H9 (cell line): ENCODE data around the gene ITGB6. TPM values are rescaled to one million over a fixed set of nuclear protein-coding genes. Genes with fewer than 3 reads are reported as not detected.
A peak's percentile ranks its signal among the peaks of the same experiment; 100 is the strongest.

ENCODE experiments used
- DNase-seq: peaks from one replicate; pipeline ENCODE4 v3.0.0-alpha.2; 2017
- H2AFZ ChIP-seq: one replicate; pipeline ENCODE4 v1.6.1; 2013; ENCODE audit warnings: mild to moderate bottlenecking, low read length, control low read depth, moderate library complexity
- H2AK5ac ChIP-seq: 2 replicates; pipeline ENCODE4 v1.6.1; 2013; ENCODE audit warnings: low read length, control low read depth, mixed read lengths; ENCODE audit not compliant: insufficient read length
- H2BK120ac ChIP-seq: one replicate; pipeline ENCODE4 v1.6.1; 2013; ENCODE audit warnings: low read depth, mild to moderate bottlenecking, low read length, control low read depth, inconsistent platforms; ENCODE audit not compliant: poor library complexity, severe bottlenecking
- H2BK12ac ChIP-seq: 2 replicates; pipeline ENCODE4 v1.6.1; 2013; ENCODE audit warnings: low read length, control low read depth, mixed read lengths, low read depth; ENCODE audit not compliant: insufficient read length
- H2BK15ac ChIP-seq: 2 replicates; pipeline ENCODE4 v1.6.1; 2013; ENCODE audit warnings: low read depth, low read length, control low read depth
- H2BK20ac ChIP-seq: one replicate; pipeline ENCODE4 v1.6.1; 2013; ENCODE audit warnings: low read depth, mild to moderate bottlenecking, low read length, control low read depth, inconsistent platforms; ENCODE audit not compliant: poor library complexity, severe bottlenecking
- H2BK5ac ChIP-seq: 2 replicates; pipeline ENCODE4 v1.6.1; 2013; ENCODE audit warnings: low read length, control low read depth, mixed read lengths; ENCODE audit not compliant: insufficient read length
- H3K14ac ChIP-seq: 2 replicates; pipeline ENCODE4 v1.6.1; 2013; ENCODE audit warnings: low read length, control low read depth; ENCODE audit not compliant: insufficient read depth
- H3K18ac ChIP-seq: 2 replicates; pipeline ENCODE4 v1.6.1; 2013; ENCODE audit warnings: low read depth, mild to moderate bottlenecking, mixed read lengths, low read length, control low read depth; ENCODE audit not compliant: insufficient read length
- H3K23ac ChIP-seq: 2 replicates; pipeline ENCODE4 v1.6.1; 2013; ENCODE audit warnings: low read length, control low read depth, mixed read lengths, low read depth; ENCODE audit not compliant: insufficient read length
- H3K23me2 ChIP-seq: 2 replicates; pipeline ENCODE4 v1.6.1; 2013; ENCODE audit warnings: low read depth, mild to moderate bottlenecking, mixed read lengths, low read length, control low read depth; ENCODE audit not compliant: insufficient read length, poor library complexity, severe bottlenecking
- H3K27ac ChIP-seq: 2 replicates; pipeline ENCODE4 v1.5.1; 2013; ENCODE audit warnings: low read length, control low read depth, mixed read lengths, low read depth; ENCODE audit not compliant: insufficient read length
- H3K27me3 ChIP-seq: 2 replicates; pipeline ENCODE4 v1.6.1; 2013; ENCODE audit warnings: low read length, control low read depth, inconsistent platforms; ENCODE audit not compliant: insufficient read depth
- H3K4ac ChIP-seq: 2 replicates; pipeline ENCODE4 v1.6.1; 2013; ENCODE audit warnings: low read depth, mild to moderate bottlenecking, control low read depth, inconsistent platforms, low read length, moderate library complexity
- H3K4me1 ChIP-seq: 2 replicates; pipeline ENCODE4 v1.6.1; 2013; ENCODE audit warnings: low read length, control low read depth, inconsistent platforms; ENCODE audit not compliant: insufficient read depth
- H3K4me2 ChIP-seq: 2 replicates; pipeline ENCODE4 v1.6.1; 2013; ENCODE audit warnings: low read length, control low read depth, mixed read lengths; ENCODE audit not compliant: insufficient read length, insufficient read depth
- H3K56ac ChIP-seq: 2 replicates; pipeline ENCODE4 v1.6.1; 2013; ENCODE audit warnings: low read depth, mild to moderate bottlenecking, mixed read lengths, low read length, control low read depth; ENCODE audit not compliant: insufficient read length
- H3K79me1 ChIP-seq: 2 replicates; pipeline ENCODE4 v1.6.1; 2013; ENCODE audit warnings: low read depth, mild to moderate bottlenecking, moderate library complexity, low read length, control low read depth, inconsistent platforms; ENCODE audit not compliant: insufficient read depth, poor library complexity, severe bottlenecking
- H3K79me2 ChIP-seq: 2 replicates; pipeline ENCODE4 v1.6.1; 2013; ENCODE audit warnings: low read length, control low read depth, inconsistent platforms; ENCODE audit not compliant: insufficient read depth
- H3K9ac ChIP-seq: 2 replicates; pipeline ENCODE4 v1.6.1; 2013; ENCODE audit warnings: low read length, control low read depth, mixed read lengths; ENCODE audit not compliant: insufficient read length; ENCODE audit errors: extremely low read depth
- H3K9me3 ChIP-seq: one replicate; pipeline ENCODE4 v1.6.1; 2013; ENCODE audit warnings: low read depth, low read length, inconsistent platforms; ENCODE audit not compliant: control insufficient read depth
- H3T11ph ChIP-seq: one replicate; pipeline ENCODE4 v1.6.1; 2013; ENCODE audit warnings: mild to moderate bottlenecking, low read length, control low read depth, inconsistent platforms
- H4K20me1 ChIP-seq: one replicate; pipeline ENCODE4 v1.6.1; 2013; ENCODE audit not compliant: control insufficient read depth, insufficient read length, insufficient read depth
- H4K5ac ChIP-seq: 2 replicates; pipeline ENCODE4 v1.6.1; 2013; ENCODE audit warnings: low read depth, mild to moderate bottlenecking, mixed read lengths, low read length, control low read depth; ENCODE audit not compliant: insufficient read length
- H4K8ac ChIP-seq: replicated peaks from 2 replicates; pipeline ENCODE4 v1.6.1; 2013; ENCODE audit warnings: low read length, control low read depth, mixed read lengths, low read depth; ENCODE audit not compliant: insufficient read length
- H4K91ac ChIP-seq: 2 replicates; pipeline ENCODE4 v1.6.1; 2013; ENCODE audit warnings: low read depth, mild to moderate bottlenecking, moderate library complexity, mixed read lengths, low read length, control low read depth; ENCODE audit not compliant: insufficient read length
- H3K27ac Mint-ChIP-seq, 3 experiments: 2 replicates in 2 of 3; 3 replicates in 1 of 3; pipeline ENCODE4 v1.8.0; 2020 to 2021; ENCODE audit warnings: mixed read lengths in 3 of 3, mild to moderate bottlenecking in 1 of 3, moderate library complexity in 1 of 3
- H3K27me3 Mint-ChIP-seq: 2 replicates; pipeline ENCODE4 v1.8.0; 2021; ENCODE audit warnings: low read depth, mild to moderate bottlenecking, moderate library complexity, mixed read lengths
- H3K36me3 Mint-ChIP-seq, 3 experiments: 2 replicates in 2 of 3; 3 replicates in 1 of 3; pipeline ENCODE4 v1.8.0; 2020 to 2021; ENCODE audit warnings: low read depth in 3 of 3, mixed read lengths in 3 of 3; ENCODE audit not compliant: insufficient read depth in 1 of 3
- H3K4me1 Mint-ChIP-seq, 2 experiments: 2 replicates each; pipeline ENCODE4 v1.8.0; 2020; ENCODE audit warnings: mixed read lengths in 2 of 2
- H3K4me3 Mint-ChIP-seq, 2 experiments: 2 replicates in 1 of 2; 3 replicates in 1 of 2; pipeline ENCODE4 v1.8.0; 2020 to 2021; ENCODE audit warnings: mild to moderate bottlenecking in 2 of 2, mixed read lengths in 2 of 2, moderate library complexity in 1 of 2
- H3K9me3 Mint-ChIP-seq, 2 experiments: 2 replicates in 1 of 2; 3 replicates in 1 of 2; pipeline ENCODE4 v1.8.0; 2020; ENCODE audit warnings: mild to moderate bottlenecking in 2 of 2, mixed read lengths in 2 of 2, moderate library complexity in 1 of 2
- CTCF ChIP-seq: fragments of 200-600 bp; sonication (generic); conservative IDR thresholded peaks from 3 replicates; pipeline ENCODE4 v1.8.0; 2021; ENCODE audit warnings: antibody characterized with exemption, mild to moderate bottlenecking
- WGBS: extraction: QIAGEN DNeasy Blood & Tissue Kit; methylation state at CpG from one replicate; pipeline ENCODE4 v1.1.7; 2013; ENCODE audit warnings: missing lambda C conversion rate, low lambda C conversion rate, mixed read lengths; ENCODE audit not compliant: insufficient read length; ENCODE audit errors: extremely low coverage; 5-methylcytosine and 5-hydroxymethylcytosine counted together
- total RNA-seq: library from RNA; stranded (reverse); gene quantifications from 2 replicates; pipeline ENCODE4 v1.2.1, GENCODE V29; 2021

The ITGB6 gene
- total RNA-seq, 1 experiment from 2014 or later = not detected

- no peak overlapping the region; the same call in 1 of the 2 replicates for H2BK15ac ChIP-seq
- H3K18ac ChIP-seq = no peak overlapping the region
- no peak overlapping the region for H3K56ac ChIP-seq
- H3K79me1 ChIP-seq = no peaks in the 10 kb centered on the region
- H3K27me3 ChIP-seq = no peaks in the 10 kb centered on the region; the same call in 1 of the 2 replicates
- WGBS = no CpG with 5 or more reads among the region's 18 CpGs
- H3K9me3 ChIP-seq = no peaks in the 10 kb centered on the region
- H3K23ac ChIP-seq = no peak overlapping the region
- Mint-ChIP-seq H3K27me3 (peaks cover 69% of the 10 kb centered on the region), H3K9me3 (peaks cover 7 to 8% of the 10 kb centered on the region in 2 experiments), H3K36me3 (peaks cover 5 to 24% (median 13%) of the 10 kb centered on the region in 3 experiments), H3K27ac (no peak overlapping the region), H3K4me1 (peaks cover 19 to 26% of the 10 kb centered on the region in 2 experiments), H3K4me3 (peak overlapping the region; percentile 80 to 90)
- H3K4me2 ChIP-seq = peak overlapping the region; percentile 83
- peaks cover 3% of the 10 kb centered on the region; the same call in 1 of the 2 replicates for H3K4me1 ChIP-seq
- H4K8ac ChIP-seq = no peak overlapping the region
- no peak for TF ChIP-seq CTCF
- H4K91ac ChIP-seq = no peak overlapping the region
- H3K14ac ChIP-seq = no peak overlapping the region
- H4K5ac ChIP-seq = no peak overlapping the region
- H2BK12ac ChIP-seq = no peak overlapping the region
- no peak overlapping the region for H3K9ac ChIP-seq
- H2BK20ac ChIP-seq = no peak overlapping the region
- no peak for DNase-seq
- H2BK5ac ChIP-seq = no peak overlapping the region
- H3K23me2 ChIP-seq = peaks cover 14% of the 10 kb centered on the region
- no peak overlapping the region for H2BK120ac ChIP-seq
- H3T11ph ChIP-seq = no peak overlapping the region
- no peak overlapping the region for H2AK5ac ChIP-seq
- H3K4ac ChIP-seq = no peak overlapping the region
- H4K20me1 ChIP-seq = no peaks in the 10 kb centered on the region
- no peaks in the 10 kb centered on the region for H3K79me2 ChIP-seq
- H2AFZ ChIP-seq = no peak overlapping the region
- H3K27ac ChIP-seq = no peak overlapping the region
Observed at GRCh38 chr2:160061533-160061932, 138.5 kb downstream of the ITGB6 start.
